Right ventricle myocardium inferior (tissue), 1 donor: ENCODE data around the gene GOLGA8B. TPM values are rescaled to one million over a fixed set of nuclear protein-coding genes. Genes with fewer than 3 reads are reported as not detected.
"Not testable (repeated sequence)": the region's sequence is repeated elsewhere in the genome, so short reads cannot be mapped to it uniquely, and the experiment has no call there.

Experiments used
- ATAC-seq: fragments of 200-7000 bp; cut with Tn5 transposase; one replicate; pipeline ENCODE4 v1.9.1; 2020; ENCODE audit warnings: mild to moderate bottlenecking, moderate library complexity
- DNase-seq: peaks from one replicate; pipeline ENCODE4 v3.0.0; 2021; ENCODE audit errors: missing footprints
- intact Hi-C: fragments of 100-400 bp; cut with DNase I; formaldehyde crosslinking; loops from one replicate; pipeline ENCODE4 v1.11.0; 2022
- long read RNA-seq: library from polyadenylated mRNA; unstranded; transcript quantifications from one replicate; pipeline ENCODE4 v2.0.0, GENCODE V29; 2021
- total RNA-seq: library from RNA; stranded (reverse); fragmentation: NEBNext Ultra II Directional; extraction: Animal tissue kit (Norgen Biotek cat#: 25700); gene quantifications from one replicate; pipeline ENCODE4 v1.2.1, GENCODE V29; 2021
- donor health status: DM: no; HTN: yes; CAD: no; lungs with severe emphysema.

GOLGA8B gene, protein sequence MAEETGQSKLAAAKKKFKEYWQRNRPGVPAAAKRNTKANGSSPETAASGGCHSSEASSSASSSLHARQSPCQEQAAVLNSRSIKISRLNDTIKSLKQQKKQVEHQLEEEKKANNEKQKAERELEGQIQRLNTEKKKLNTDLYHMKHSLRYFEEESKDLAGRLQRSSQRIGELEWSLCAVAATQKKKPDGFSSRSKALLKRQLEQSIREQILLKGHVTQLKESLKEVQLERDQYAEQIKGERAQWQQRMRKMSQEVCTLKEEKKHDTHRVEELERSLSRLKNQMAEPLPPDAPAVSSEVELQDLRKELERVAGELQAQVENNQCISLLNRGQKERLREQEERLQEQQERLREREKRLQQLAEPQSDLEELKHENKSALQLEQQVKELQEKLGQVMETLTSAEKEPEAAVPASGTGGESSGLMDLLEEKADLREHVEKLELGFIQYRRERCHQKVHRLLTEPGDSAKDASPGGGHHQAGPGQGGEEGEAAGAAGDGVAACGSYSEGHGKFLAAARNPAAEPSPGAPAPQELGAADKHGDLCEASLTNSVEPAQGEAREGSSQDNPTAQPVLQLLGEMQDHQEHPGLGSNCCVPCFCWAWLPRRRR
- total RNA-seq: 7.1 TPM
- long read RNA-seq, partial matches to known transcripts: 2 of 5 reads
- long read RNA-seq, other reads (novel, unspliced or antisense): 3 of 5 reads

DNA sequence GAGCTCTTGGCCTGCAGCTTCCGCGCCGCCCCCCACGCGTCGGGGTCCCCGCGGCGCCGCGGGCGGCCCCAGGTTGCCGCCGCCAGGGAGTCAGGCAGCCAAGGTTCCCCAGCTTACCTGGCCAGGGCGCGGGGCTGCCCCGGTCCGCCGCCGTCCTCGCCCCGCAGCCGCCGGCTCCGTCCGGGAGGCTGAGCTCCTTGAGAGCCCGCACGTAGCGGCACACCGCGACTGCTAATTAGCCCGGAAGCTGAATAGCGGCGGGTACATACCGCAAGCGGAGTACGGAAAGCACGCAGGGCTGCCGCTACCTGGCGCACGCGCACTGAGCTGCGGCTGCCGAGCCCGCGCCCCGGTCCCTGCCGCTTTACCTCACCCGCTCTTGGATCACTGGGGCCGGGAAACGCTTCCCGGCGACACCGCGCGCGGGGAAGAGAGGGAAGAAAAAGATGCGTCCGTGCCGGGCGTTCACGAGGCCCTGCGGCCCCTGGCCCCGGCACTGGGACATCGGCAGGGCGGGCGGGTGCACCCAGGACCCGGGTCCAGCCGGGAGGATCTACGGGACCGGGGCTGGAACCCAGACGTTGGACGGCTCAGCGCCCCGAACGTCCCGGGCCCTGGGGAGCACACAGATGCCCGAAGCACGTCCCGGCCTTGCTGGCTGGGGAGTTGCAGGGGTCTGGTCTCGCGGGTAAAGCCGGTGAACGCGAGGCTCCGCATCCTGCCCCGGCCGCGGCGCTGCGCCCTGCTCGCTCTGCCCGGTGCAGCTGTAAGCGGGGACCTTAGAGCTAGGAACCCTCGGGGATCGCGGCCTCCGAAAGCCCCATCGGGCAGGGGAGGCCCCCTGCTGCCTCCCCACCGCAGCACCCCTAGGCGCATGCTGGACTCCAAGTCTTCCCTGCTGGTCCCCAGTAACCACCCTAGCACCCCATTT, at the start of gene GOLGA8B:
TSS of gene GOLGA8B (minus strand) at position 253 of the 931 bp plus-strand sequence. CDS start 47,739 bp downstream, outside the sequence.
- ATAC-seq: peak; percentile 69
- peak; percentile 79 for DNase-seq
- intact Hi-C loops: loop anchor here (10.0 kb wide), 2 partner anchors 59 to 519 kb away; no protein-coding TSS in a partner anchor

GRCh38 chr15:34633165-34633564, 49.7 kb upstream of the GOLGA8B start:
- intact Hi-C loops, DNase-seq, ATAC-seq: not testable (repeated sequence)

GRCh38 chr15:34628577-34629152, 45.2 kb upstream of the GOLGA8B start:
- intact Hi-C loops: no loop called here
- ATAC-seq: no peak
- no peak for DNase-seq

DNA sequence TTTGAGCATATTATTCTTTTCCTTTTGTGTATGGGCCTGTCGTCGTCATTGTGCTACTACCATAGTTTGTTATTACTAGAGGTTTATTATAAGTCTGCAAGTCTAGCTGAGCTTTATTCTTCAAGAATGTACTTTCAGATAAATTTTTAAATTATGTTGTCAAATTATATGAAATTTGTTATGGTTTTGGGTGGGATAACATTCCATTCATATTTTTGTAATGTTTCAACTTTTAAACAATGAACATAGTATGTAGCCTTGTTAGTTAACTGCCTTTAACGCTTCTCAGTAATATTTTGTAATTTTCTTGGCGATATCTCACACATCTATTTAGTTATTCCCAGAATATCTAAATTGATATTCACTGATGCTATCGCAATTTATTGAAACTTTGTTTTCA, 41.6 kb upstream of the GOLGA8B start:
- ATAC-seq (no peak), DNase-seq (no peak)
- intact Hi-C loops: no loop called here

DNA sequence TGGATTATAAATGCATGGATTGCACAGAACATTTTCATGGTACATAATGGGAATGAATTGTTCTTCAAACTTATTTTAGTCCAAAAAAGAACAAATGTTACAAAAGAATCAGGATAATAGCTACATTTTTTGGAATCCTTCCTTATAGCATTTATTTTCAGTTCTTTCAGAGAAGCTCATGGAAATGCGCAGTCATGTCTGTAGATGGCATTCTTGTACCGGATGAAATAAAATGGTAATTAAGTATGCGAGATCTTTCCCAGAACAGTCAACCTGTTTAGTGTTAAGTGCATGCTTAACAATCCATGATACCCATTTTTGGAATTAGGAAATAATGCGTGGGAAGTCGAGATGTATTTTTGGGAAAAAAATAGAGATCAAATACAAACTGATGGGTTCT, 38.2 kb upstream of the GOLGA8B start:
- DNase-seq (no peak), ATAC-seq (no peak)
- intact Hi-C loops: loop anchor here (2.0 kb wide), 1 partner anchor 301 kb away; no protein-coding TSS in a partner anchor

GRCh38 chr15:34620814-34621213, 37.4 kb upstream of the GOLGA8B start:
- intact Hi-C loops: loop anchor here (2.0 kb wide), 1 partner anchor 302 kb away; no protein-coding TSS in a partner anchor
- DNase-seq (no peak), ATAC-seq (no peak)

GRCh38 chr15:34620142-34620541, 36.7 kb upstream of the GOLGA8B start:
- intact Hi-C loops: loop anchor here (2.0 kb wide), 1 partner anchor 303 kb away; no protein-coding TSS in a partner anchor
- no peak for ATAC-seq
- no peak for DNase-seq

DNA sequence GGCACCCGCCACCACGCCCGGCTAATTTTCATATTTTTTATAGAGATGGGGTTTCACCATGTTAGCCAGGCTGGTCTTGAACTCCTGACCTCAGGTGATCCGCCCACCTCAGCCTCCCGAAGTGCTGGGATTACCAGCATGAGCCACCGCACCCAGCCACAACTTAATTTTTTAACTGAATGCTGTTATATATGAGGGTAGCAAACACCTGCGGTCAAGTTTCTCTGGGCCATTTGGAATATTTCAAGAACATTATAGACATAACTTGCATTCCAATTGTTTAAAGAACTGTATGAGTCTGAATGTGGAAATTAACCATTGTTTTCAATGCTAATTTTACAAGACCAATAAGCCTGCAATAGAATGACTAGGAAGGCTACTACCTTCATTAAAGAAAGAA, 35.7 kb upstream of the GOLGA8B start:
- peak; percentile 59 for DNase-seq
- intact Hi-C loops: no loop called here
- ATAC-seq: no peak

- intact Hi-C loops: no loop called here
- no peak for DNase-seq
- ATAC-seq: no peak
These were observed 34.6 kb upstream of the GOLGA8B start for GRCh38 chr15:34618073-34618472.

DNA sequence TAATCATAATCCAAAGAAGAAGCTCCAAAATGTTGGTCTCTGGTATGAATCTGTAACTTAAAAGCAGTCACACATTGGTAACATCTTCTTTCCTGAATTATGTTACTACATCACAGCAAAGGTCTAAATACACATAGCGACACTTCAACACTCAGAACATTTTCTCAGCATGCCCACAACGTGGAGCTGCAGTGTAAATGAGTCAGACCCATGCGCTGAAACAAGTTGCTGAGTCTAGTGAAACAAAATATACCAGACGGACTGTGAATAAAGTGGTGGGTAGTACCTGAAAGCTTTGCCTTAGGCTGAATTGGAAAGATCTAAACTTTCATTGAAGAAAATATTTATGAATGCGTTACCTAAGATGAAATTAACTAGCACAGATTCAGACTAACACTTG, 33.2 kb upstream of the GOLGA8B start:
- intact Hi-C loops: no loop called here
- DNase-seq: no peak
- ATAC-seq: peak; percentile 81

- intact Hi-C loops: no loop called here
- DNase-seq: no peak
- no peak for ATAC-seq
These were observed 30.5 kb upstream of the GOLGA8B start for GRCh38 chr15:34613997-34614396.

- no peak for DNase-seq
- ATAC-seq: no peak
- intact Hi-C loops: no loop called here
These were observed 29.9 kb upstream of the GOLGA8B start for GRCh38 chr15:34613301-34613700.

DNA sequence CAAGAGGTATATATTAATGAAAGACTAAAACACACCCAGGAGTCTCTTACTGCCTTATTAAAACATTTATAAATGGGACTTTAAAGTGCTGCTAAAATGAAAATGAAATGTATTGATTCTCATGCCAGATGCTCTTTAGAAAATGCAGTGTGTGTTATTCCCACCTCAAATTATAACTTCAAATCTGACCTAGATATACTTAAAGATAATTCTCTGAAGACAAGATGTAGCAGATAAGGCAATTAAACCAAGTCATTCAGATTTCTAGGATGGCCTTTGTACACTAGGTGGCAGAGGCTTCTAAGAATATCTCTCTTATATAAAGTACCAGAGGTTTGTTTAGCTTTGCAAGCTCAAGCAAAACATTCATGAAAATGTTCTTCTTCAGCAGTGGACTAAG, 26.9 kb upstream of the GOLGA8B start:
- intact Hi-C loops: no loop called here
- DNase-seq (no peak), ATAC-seq (no peak)

GRCh38 chr15:34609102-34610057, 25.9 kb upstream of the GOLGA8B start:
- intact Hi-C loops: no loop called here
- ATAC-seq: peak; percentile 31
- DNase-seq: no peak

GRCh38 chr15:34608517-34608916, 25.1 kb upstream of the GOLGA8B start:
- DNase-seq: no peak
- intact Hi-C loops: no loop called here
- ATAC-seq: no peak

- DNase-seq (no peak), ATAC-seq (no peak)
- intact Hi-C loops: no loop called here
These were observed 24.4 kb upstream of the GOLGA8B start for GRCh38 chr15:34607832-34608231.

- DNase-seq (no peak), ATAC-seq (no peak)
- intact Hi-C loops: no loop called here
These were observed 23.1 kb upstream of the GOLGA8B start for GRCh38 chr15:34606545-34606944.

GRCh38 chr15:34606131-34606530, 22.7 kb upstream of the GOLGA8B start:
- intact Hi-C loops: no loop called here
- DNase-seq (no peak), ATAC-seq (no peak)
